ENCODE data around the gene NIM1K.
"Not testable (repeated sequence)": the region's sequence is repeated elsewhere in the genome, so short reads cannot be mapped to it uniquely, and the experiment has no call there.

Gene NIM1K

GRCh38 chr5:43232943-43233833 is 41.2 kb downstream of the NIM1K start:
- DNase-seq = peak; percentile 94

GRCh38 chr5:43233946-43234345 is 41.9 kb downstream of the NIM1K start:
- DNase-seq = no peak

GRCh38 chr5:43236653-43237355 is 44.8 kb downstream of the NIM1K start:
- DNase-seq = no peak

GRCh38 chr5:43242196-43242595 is 50.2 kb downstream of the NIM1K start:
- no peak for DNase-seq

GRCh38 chr5:43243270-43243669 is 51.2 kb downstream of the NIM1K start:
- no peak for DNase-seq

- no peak for DNase-seq
These were observed 53.0 kb downstream of the NIM1K start for GRCh38 chr5:43244823-43245565.

- DNase-seq = no peak
These were observed 53.8 kb downstream of the NIM1K start for GRCh38 chr5:43245724-43246385.

- DNase-seq = no peak
These were observed 59.7 kb downstream of the NIM1K start for GRCh38 chr5:43251754-43252153.

- DNase-seq = no peak
These were observed 63.7 kb downstream of the NIM1K start for GRCh38 chr5:43255704-43256103.

GRCh38 chr5:43256261-43256966 is 64.4 kb downstream of the NIM1K start:
- no peak for DNase-seq

- DNase-seq = no peak
These were observed 66.1 kb downstream of the NIM1K start for GRCh38 chr5:43258116-43258515.

GRCh38 chr5:43262269-43262668 is 70.2 kb downstream of the NIM1K start:
- not testable (repeated sequence) for DNase-seq

- DNase-seq = no peak
These were observed 76.3 kb downstream of the NIM1K start for GRCh38 chr5:43268188-43268820.

GRCh38 chr5:43270645-43271044 is 78.6 kb downstream of the NIM1K start:
- no peak for DNase-seq

- DNase-seq = no peak
These were observed 81.5 kb downstream of the NIM1K start for GRCh38 chr5:43273552-43273951.

- DNase-seq = no peak
These were observed 82.5 kb downstream of the NIM1K start for GRCh38 chr5:43274435-43275114.

GRCh38 chr5:43275391-43275790 is 83.4 kb downstream of the NIM1K start:
- no peak for DNase-seq

GRCh38 chr5:43279548-43280274 is 87.7 kb downstream of the NIM1K start:
- DNase-seq = no peak

- DNase-seq = no peak
These were observed 90.0 kb downstream of the NIM1K start for GRCh38 chr5:43281840-43282658.

- DNase-seq = no peak
These were observed 94.6 kb downstream of the NIM1K start for GRCh38 chr5:43286623-43287022.

All from NCI-H2029 treated with DMSO at 0.1 percent for 48 hours (cell line).